Parathyroid adenoma (tissue), 2 donors: ENCODE measurements around the gene ZPBP2.
A peak's percentile ranks its signal among the peaks of the same experiment; 100 is the strongest.

Experiments
- H2AFZ ChIP-seq: fragments of 300-600 bp; sonication (generic); one replicate; pipeline ENCODE4 v1.7.0; 2017; ENCODE audit warnings: antibody characterized with exemption, mild to moderate bottlenecking
- H3K27ac ChIP-seq: fragments of 300-600 bp; sonication (generic); one replicate; pipeline ENCODE4 v1.7.0; 2017
- H3K27me3 ChIP-seq: fragments of 300-600 bp; sonication (generic); one replicate; pipeline ENCODE4 v1.7.0; 2017; ENCODE audit warnings: low read length; ENCODE audit not compliant: control insufficient read depth, insufficient read depth
- H3K36me3 ChIP-seq: fragments of 300-600 bp; sonication (generic); one replicate; pipeline ENCODE4 v1.7.0; 2017; ENCODE audit warnings: low read length; ENCODE audit not compliant: control insufficient read depth, insufficient read depth
- H3K4me1 ChIP-seq: fragments of 300-600 bp; sonication (generic); one replicate; pipeline ENCODE4 v1.7.0; 2017; ENCODE audit warnings: control low read depth
- H3K4me2 ChIP-seq: fragments of 300-600 bp; sonication (generic); one replicate; pipeline ENCODE4 v1.7.0; 2017; ENCODE audit warnings: low read length
- H3K4me3 ChIP-seq: fragments of 300-600 bp; sonication (generic); one replicate; pipeline ENCODE4 v1.7.0; 2017; ENCODE audit warnings: low read depth, low read length
- H3K79me2 ChIP-seq: fragments of 300-600 bp; sonication (generic); one replicate; pipeline ENCODE4 v1.7.0; 2017; ENCODE audit warnings: control low read depth
- H3K9ac ChIP-seq: fragments of 300-600 bp; sonication (generic); one replicate; pipeline ENCODE4 v1.7.0; 2017; ENCODE audit warnings: mild to moderate bottlenecking
- H3K9me3 ChIP-seq: fragments of 300-600 bp; sonication (generic); one replicate; pipeline ENCODE4 v1.7.0; 2017; ENCODE audit warnings: low read length; ENCODE audit not compliant: control insufficient read depth
- TF ChIP-seq, protein P1 (sequence below): fragments of 300-600 bp; sonication (generic); IDR thresholded peaks from one replicate; pipeline ENCODE4 v1.7.0; 2017; ENCODE audit warnings: antibody characterized with exemption, mild to moderate bottlenecking
- donor health status: primary hyperparathyroidism.

ZPBP2 gene

DNA sequence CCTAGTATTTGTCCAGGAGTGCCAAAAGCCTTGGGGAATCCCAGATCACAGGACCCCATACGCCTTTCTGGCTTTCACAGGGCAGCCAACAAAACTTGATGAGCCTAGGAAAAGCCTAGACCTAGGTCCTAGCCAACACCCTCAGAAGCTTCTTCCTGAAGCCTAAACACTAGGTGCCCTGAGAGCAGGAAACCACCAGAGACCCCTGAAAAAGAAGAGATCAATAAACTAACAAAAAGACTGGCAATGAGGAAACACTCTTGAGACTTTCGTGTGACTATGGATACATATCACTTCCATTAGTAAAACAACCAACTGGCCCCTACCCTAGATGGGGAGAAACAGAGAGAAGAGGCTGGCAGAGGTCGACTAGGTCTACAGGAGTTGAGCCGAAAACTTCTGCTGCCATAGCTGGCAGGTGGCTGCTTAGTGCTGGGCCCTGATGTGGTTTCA, 58.2 kb downstream of the ZPBP2 start:
- no peaks in the 10 kb centered on the region for H3K27me3 ChIP-seq
- H3K9me3 ChIP-seq = no peaks in the 10 kb centered on the region
- TF ChIP-seq, protein P1, sequence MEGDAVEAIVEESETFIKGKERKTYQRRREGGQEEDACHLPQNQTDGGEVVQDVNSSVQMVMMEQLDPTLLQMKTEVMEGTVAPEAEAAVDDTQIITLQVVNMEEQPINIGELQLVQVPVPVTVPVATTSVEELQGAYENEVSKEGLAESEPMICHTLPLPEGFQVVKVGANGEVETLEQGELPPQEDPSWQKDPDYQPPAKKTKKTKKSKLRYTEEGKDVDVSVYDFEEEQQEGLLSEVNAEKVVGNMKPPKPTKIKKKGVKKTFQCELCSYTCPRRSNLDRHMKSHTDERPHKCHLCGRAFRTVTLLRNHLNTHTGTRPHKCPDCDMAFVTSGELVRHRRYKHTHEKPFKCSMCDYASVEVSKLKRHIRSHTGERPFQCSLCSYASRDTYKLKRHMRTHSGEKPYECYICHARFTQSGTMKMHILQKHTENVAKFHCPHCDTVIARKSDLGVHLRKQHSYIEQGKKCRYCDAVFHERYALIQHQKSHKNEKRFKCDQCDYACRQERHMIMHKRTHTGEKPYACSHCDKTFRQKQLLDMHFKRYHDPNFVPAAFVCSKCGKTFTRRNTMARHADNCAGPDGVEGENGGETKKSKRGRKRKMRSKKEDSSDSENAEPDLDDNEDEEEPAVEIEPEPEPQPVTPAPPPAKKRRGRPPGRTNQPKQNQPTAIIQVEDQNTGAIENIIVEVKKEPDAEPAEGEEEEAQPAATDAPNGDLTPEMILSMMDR = no peak
- H3K4me1 ChIP-seq = peaks cover 17% of the 10 kb centered on the region
- peak overlapping the region; percentile 92 for H3K4me3 ChIP-seq
- H3K79me2 ChIP-seq = peaks cover 17% of the 10 kb centered on the region
- H3K9ac ChIP-seq = no peak overlapping the region
- no peak overlapping the region for H2AFZ ChIP-seq
- no peaks in the 10 kb centered on the region for H3K36me3 ChIP-seq
- no peak overlapping the region for H3K27ac ChIP-seq
- peak overlapping the region; percentile 90 for H3K4me2 ChIP-seq

DNA sequence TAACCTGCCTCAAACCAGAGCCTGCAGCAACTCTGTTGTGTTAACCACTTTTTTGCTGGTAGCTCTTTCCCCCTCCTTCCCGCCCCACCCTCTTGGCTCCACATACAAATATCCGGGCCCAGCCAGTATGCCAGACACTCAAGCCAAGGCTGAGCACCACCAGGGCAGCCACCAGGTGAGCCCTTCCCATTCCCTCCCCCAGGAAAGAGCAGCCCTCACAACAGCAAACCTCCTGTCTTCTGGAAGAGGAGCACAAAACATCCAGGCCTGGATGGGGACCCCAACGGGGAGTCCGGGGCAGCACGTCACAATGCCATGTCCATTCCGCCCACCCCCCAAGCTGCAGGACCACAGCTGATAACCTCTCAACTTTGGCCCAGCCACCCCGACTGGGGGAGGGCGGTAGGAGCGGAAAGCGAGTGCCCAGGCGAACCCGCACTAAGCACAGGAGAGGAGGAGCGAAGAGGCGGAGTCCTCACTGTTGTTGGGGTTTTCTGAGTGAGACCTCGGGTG, 58.6 kb downstream of the ZPBP2 start:
- H3K36me3 ChIP-seq = no peaks in the 10 kb centered on the region
- peak overlapping the region; percentile 93 for H2AFZ ChIP-seq
- H3K9ac ChIP-seq = peak overlapping the region; percentile 74
- peak overlapping the region; percentile 90 for H3K4me2 ChIP-seq
- H3K4me1 ChIP-seq = peaks cover 17% of the 10 kb centered on the region
- H3K27me3 ChIP-seq = no peaks in the 10 kb centered on the region
- peak overlapping the region; percentile 92 for H3K4me3 ChIP-seq
- H3K27ac ChIP-seq = no peak overlapping the region
- TF ChIP-seq, protein P1 = no peak
- peaks cover 17% of the 10 kb centered on the region for H3K79me2 ChIP-seq
- H3K9me3 ChIP-seq = no peaks in the 10 kb centered on the region
